GM23338 (cell line): ENCODE data around the gene HNF1B. TPM values are rescaled to one million over a fixed set of nuclear protein-coding genes. Genes with fewer than 3 reads are reported as not detected.

Experiments
- ATAC-seq: fragments of 200-7000 bp; cut with Tn5 transposase; 3 replicates; pipeline ENCODE4 v1.9.1; 2020
- DNase-seq: peaks from one replicate; pipeline ENCODE4 v3.0.0-alpha.2; 2015; ENCODE audit warnings: low spot score
- H2AFZ ChIP-seq: fragments of 200-600 bp; sonication (generic); 2 replicates; pipeline ENCODE4 v1.8.0; 2016; ENCODE audit warnings: antibody characterized with exemption, mild to moderate bottlenecking, moderate library complexity
- H3F3A ChIP-seq: fragments of 200-600 bp; sonication (generic); replicated peaks from 2 replicates; pipeline ENCODE4 v1.8.0; 2017; ENCODE audit warnings: antibody characterized with exemption, mixed run types, low read depth
- H3K27ac ChIP-seq: fragments of 200-600 bp; sonication (generic); 2 replicates; pipeline ENCODE4 v1.6.1; 2016; ENCODE audit warnings: low read depth
- H3K27me3 ChIP-seq: fragments of 200-600 bp; sonication (generic); 2 replicates; pipeline ENCODE4 v1.8.0; 2016; ENCODE audit warnings: mild to moderate bottlenecking, mixed run types, moderate library complexity; ENCODE audit not compliant: insufficient read depth
- H3K36me3 ChIP-seq: fragments of 200-600 bp; sonication (generic); 2 replicates; pipeline ENCODE4 v1.8.0; 2016; ENCODE audit warnings: mild to moderate bottlenecking; ENCODE audit not compliant: insufficient read depth
- H3K4me1 ChIP-seq: fragments of 200-600 bp; sonication (generic); 2 replicates; pipeline ENCODE4 v1.8.0; 2016; ENCODE audit warnings: mild to moderate bottlenecking, moderate library complexity; ENCODE audit not compliant: insufficient read depth
- H3K4me2 ChIP-seq: fragments of 200-600 bp; sonication (generic); 2 replicates; pipeline ENCODE4 v1.7.1; 2017; ENCODE audit warnings: mixed run types
- H3K4me3 ChIP-seq: fragments of 200-600 bp; sonication (generic); 2 replicates; pipeline ENCODE4 v1.6.1; 2016; ENCODE audit warnings: mixed run types
- H3K79me2 ChIP-seq: fragments of 200-600 bp; sonication (generic); replicated peaks from 2 replicates; pipeline ENCODE4 v1.8.0; 2017; ENCODE audit warnings: mild to moderate bottlenecking; ENCODE audit not compliant: insufficient read depth
- H3K9me2 ChIP-seq: fragments of 200-600 bp; sonication (generic); 2 replicates; pipeline ENCODE4 v1.8.0; 2017; ENCODE audit not compliant: insufficient read depth
- H4K20me1 ChIP-seq: fragments of 200-600 bp; sonication (generic); replicated peaks from 2 replicates; pipeline ENCODE4 v1.8.0; 2017; ENCODE audit warnings: mild to moderate bottlenecking; ENCODE audit not compliant: insufficient read depth
- H3K27ac Mint-ChIP-seq: 2 replicates; pipeline ENCODE4 v1.8.0; 2020; ENCODE audit warnings: inconsistent platforms, mild to moderate bottlenecking, moderate library complexity, mixed read lengths
- H3K27me3 Mint-ChIP-seq: 3 replicates; pipeline ENCODE4 v1.8.0; 2022; ENCODE audit warnings: low read depth, mild to moderate bottlenecking, moderate library complexity, mixed read lengths, inconsistent platforms; ENCODE audit not compliant: insufficient read depth, poor library complexity
- H3K36me3 Mint-ChIP-seq: 3 replicates; pipeline ENCODE4 v1.8.0; 2021; ENCODE audit warnings: low read depth, mild to moderate bottlenecking, inconsistent platforms, moderate library complexity, mixed read lengths
- H3K4me1 Mint-ChIP-seq: 3 replicates; pipeline ENCODE4 v1.8.0; 2020; ENCODE audit warnings: mild to moderate bottlenecking, inconsistent platforms, mixed read lengths
- H3K4me3 Mint-ChIP-seq: 3 replicates; pipeline ENCODE4 v1.8.0; 2021; ENCODE audit warnings: moderate library complexity, mild to moderate bottlenecking, inconsistent platforms, mixed read lengths
- H3K9me3 Mint-ChIP-seq: 3 replicates; pipeline ENCODE4 v1.8.0; 2020; ENCODE audit warnings: moderate library complexity, mild to moderate bottlenecking, inconsistent platforms, mixed read lengths
- CREB1 ChIP-seq: fragments of 250-450 bp; sonication (Bioruptor Pico); IDR thresholded peaks from 2 replicates; pipeline ENCODE4 v1.5.0; 2020; ENCODE audit warnings: low read depth, mild to moderate bottlenecking, moderate library complexity
- EZH2phosphoT487 ChIP-seq: fragments of 200-600 bp; sonication (generic); IDR thresholded peaks from one replicate; pipeline ENCODE4 v1.8.1; 2018; ENCODE audit warnings: antibody characterized with exemption; ENCODE audit not compliant: unreplicated experiment
- JUNB ChIP-seq: IDR thresholded peaks from one replicate; pipeline ENCODE4 v1.6.1; 2016; ENCODE audit warnings: antibody characterized with exemption; ENCODE audit not compliant: unreplicated experiment
- POLR2AphosphoS5 ChIP-seq: IDR thresholded peaks from 2 replicates; pipeline ENCODE4 v1.6.1; 2016; ENCODE audit warnings: antibody characterized with exemption, low read depth
- STAT1 ChIP-seq: IDR thresholded peaks from one replicate; pipeline ENCODE4 v1.6.1; 2016; ENCODE audit warnings: antibody characterized with exemption; ENCODE audit not compliant: unreplicated experiment
- ZNF114 ChIP-seq: fragments of 250-450 bp; sonication (Bioruptor Pico); IDR thresholded peaks from 2 replicates; pipeline ENCODE4 v1.5.0; 2020; ENCODE audit warnings: mild to moderate bottlenecking, moderate library complexity
- polyA plus RNA-seq: library from polyadenylated mRNA; unstranded; fragments of >200 nt; fragmentation: Nextera tagmentation; extraction: Ambion mirVana; gene quantifications from 2 replicates; pipeline ENCODE4 v1.2.1, GENCODE V29; 2016
- total RNA-seq: library from RNA; depleted of rRNA; stranded (reverse); fragments of >200 nt; shearing (Covaris generic); gene quantifications from 2 replicates; pipeline ENCODE4 v1.2.3, GENCODE V29; 2014
- TF ChIP-seq, protein P1 (sequence below): IDR thresholded peaks from one replicate; pipeline ENCODE4 v1.6.1; 2018; ENCODE audit warnings: antibody characterized with exemption; ENCODE audit not compliant: unreplicated experiment
- TF ChIP-seq, protein P2 (sequence below): fragments of 250-450 bp; sonication (Bioruptor Pico); IDR thresholded peaks from 2 replicates; pipeline ENCODE4 v1.5.0; 2020; ENCODE audit warnings: mild to moderate bottlenecking, moderate library complexity
- TF ChIP-seq, protein P3 (sequence below): IDR thresholded peaks from 2 replicates; pipeline ENCODE4 v1.6.1; 2016; ENCODE audit warnings: antibody characterized with exemption

Gene HNF1B
- total and polyA plus RNA-seq, 2 experiments from 2014 or later = 0.07 to 0.19 TPM

DNA sequence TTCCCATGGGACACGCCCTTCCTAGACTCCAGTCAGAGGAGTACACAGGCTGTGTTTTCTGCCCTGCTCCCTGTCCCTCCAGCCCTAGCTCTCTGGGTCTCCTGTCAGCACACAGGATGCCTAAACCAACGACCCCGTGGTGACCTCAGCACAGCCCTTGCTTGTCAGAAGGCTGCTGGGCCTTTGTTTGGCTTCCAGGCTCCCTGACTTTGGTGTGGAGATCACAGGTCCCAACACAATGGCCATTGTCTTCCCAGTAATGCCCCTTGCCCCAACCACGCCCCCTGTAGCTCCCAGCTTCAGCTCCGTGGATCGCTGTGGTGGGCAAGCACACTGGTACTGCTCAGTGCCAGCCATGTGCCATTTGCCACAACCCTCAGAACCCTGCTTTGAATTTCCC, 15.0 kb downstream of the HNF1B start:
- Histone ChIP-seq H3K4me3 (no peak overlapping the region), H3K27me3 (peaks cover 7% of the 10 kb centered on the region; the same call in 1 of the 2 replicates), H3K27ac (no peak overlapping the region), H3K4me1 (no peaks in the 10 kb centered on the region), H3K79me2 (no peaks in the 10 kb centered on the region), H3K9me2 (no peaks in the 10 kb centered on the region), H2AFZ (no peak overlapping the region), H3K4me2 (no peak overlapping the region), H3F3A (no peaks in the 10 kb centered on the region), H4K20me1 (no peaks in the 10 kb centered on the region), H3K36me3 (no peaks in the 10 kb centered on the region)
- peaks cover 10% of the 10 kb centered on the region; the same call in 2 of the 3 replicates for H3K4me1 Mint-ChIP-seq
- no peak overlapping the region for H3K4me3 Mint-ChIP-seq
- H3K27me3 Mint-ChIP-seq = peaks cover 16% of the 10 kb centered on the region
- no peak overlapping the region for H3K27ac Mint-ChIP-seq
- TF ChIP-seq JUNB = no peak
- H3K9me3 Mint-ChIP-seq = no peaks in the 10 kb centered on the region; the same call in 2 of the 3 replicates
- no peak for DNase-seq
- no peaks in the 10 kb centered on the region for H3K36me3 Mint-ChIP-seq
- ATAC-seq = peak; percentile 74

DNA sequence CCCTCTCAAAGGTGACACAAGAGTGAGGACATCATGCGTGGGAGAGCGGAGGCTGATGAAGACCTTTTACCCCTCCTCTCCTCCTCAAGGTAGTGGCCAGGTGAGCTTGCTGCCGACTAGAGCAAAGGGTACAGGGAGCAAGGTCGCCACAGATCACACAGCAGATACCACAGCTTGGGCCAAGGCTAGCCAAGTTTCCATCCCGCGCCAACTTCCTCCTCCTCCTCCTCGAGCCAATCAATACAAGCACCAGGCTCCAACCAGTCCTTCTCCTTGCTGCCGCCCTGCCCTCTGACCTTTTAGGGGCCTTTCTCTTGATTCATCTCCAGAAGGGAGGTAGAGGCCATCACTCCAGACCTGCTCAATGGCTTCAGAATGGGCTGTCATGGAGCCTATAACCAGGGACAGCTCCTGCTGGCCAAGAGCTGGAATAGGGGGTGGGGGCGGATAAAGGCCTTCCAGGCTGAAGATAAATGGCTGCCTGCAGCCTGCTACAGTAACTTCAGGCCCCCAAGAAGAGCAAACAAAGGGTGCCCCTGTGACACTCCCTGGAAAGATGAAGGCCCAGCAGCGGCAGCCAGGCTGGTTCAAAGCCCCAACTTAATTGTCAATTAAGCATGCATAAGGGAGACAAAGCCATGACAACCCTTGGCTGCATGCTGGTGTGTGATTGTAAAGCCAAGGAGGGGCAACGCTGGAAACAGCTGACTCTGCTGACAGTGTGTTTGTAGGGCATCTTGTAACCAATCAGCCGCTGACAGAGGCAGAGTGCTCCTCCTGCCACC, 17.8 kb downstream of the HNF1B start:
- no peaks in the 10 kb centered on the region for H3K4me1 ChIP-seq
- H3K27ac Mint-ChIP-seq = no peak overlapping the region
- no peaks in the 10 kb centered on the region for H3F3A ChIP-seq
- no peak overlapping the region for H3K4me3 ChIP-seq
- TF ChIP-seq ZNF114 (CRISPR knock-in tag) = no peak
- TF ChIP-seq, protein P1, sequence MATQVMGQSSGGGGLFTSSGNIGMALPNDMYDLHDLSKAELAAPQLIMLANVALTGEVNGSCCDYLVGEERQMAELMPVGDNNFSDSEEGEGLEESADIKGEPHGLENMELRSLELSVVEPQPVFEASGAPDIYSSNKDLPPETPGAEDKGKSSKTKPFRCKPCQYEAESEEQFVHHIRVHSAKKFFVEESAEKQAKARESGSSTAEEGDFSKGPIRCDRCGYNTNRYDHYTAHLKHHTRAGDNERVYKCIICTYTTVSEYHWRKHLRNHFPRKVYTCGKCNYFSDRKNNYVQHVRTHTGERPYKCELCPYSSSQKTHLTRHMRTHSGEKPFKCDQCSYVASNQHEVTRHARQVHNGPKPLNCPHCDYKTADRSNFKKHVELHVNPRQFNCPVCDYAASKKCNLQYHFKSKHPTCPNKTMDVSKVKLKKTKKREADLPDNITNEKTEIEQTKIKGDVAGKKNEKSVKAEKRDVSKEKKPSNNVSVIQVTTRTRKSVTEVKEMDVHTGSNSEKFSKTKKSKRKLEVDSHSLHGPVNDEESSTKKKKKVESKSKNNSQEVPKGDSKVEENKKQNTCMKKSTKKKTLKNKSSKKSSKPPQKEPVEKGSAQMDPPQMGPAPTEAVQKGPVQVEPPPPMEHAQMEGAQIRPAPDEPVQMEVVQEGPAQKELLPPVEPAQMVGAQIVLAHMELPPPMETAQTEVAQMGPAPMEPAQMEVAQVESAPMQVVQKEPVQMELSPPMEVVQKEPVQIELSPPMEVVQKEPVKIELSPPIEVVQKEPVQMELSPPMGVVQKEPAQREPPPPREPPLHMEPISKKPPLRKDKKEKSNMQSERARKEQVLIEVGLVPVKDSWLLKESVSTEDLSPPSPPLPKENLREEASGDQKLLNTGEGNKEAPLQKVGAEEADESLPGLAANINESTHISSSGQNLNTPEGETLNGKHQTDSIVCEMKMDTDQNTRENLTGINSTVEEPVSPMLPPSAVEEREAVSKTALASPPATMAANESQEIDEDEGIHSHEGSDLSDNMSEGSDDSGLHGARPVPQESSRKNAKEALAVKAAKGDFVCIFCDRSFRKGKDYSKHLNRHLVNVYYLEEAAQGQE = no peak
- no peak for TF ChIP-seq CREB1 (CRISPR knock-in tag)
- no peak for TF ChIP-seq POLR2AphosphoS5
- no peak for TF ChIP-seq STAT1
- TF ChIP-seq, protein P2, sequence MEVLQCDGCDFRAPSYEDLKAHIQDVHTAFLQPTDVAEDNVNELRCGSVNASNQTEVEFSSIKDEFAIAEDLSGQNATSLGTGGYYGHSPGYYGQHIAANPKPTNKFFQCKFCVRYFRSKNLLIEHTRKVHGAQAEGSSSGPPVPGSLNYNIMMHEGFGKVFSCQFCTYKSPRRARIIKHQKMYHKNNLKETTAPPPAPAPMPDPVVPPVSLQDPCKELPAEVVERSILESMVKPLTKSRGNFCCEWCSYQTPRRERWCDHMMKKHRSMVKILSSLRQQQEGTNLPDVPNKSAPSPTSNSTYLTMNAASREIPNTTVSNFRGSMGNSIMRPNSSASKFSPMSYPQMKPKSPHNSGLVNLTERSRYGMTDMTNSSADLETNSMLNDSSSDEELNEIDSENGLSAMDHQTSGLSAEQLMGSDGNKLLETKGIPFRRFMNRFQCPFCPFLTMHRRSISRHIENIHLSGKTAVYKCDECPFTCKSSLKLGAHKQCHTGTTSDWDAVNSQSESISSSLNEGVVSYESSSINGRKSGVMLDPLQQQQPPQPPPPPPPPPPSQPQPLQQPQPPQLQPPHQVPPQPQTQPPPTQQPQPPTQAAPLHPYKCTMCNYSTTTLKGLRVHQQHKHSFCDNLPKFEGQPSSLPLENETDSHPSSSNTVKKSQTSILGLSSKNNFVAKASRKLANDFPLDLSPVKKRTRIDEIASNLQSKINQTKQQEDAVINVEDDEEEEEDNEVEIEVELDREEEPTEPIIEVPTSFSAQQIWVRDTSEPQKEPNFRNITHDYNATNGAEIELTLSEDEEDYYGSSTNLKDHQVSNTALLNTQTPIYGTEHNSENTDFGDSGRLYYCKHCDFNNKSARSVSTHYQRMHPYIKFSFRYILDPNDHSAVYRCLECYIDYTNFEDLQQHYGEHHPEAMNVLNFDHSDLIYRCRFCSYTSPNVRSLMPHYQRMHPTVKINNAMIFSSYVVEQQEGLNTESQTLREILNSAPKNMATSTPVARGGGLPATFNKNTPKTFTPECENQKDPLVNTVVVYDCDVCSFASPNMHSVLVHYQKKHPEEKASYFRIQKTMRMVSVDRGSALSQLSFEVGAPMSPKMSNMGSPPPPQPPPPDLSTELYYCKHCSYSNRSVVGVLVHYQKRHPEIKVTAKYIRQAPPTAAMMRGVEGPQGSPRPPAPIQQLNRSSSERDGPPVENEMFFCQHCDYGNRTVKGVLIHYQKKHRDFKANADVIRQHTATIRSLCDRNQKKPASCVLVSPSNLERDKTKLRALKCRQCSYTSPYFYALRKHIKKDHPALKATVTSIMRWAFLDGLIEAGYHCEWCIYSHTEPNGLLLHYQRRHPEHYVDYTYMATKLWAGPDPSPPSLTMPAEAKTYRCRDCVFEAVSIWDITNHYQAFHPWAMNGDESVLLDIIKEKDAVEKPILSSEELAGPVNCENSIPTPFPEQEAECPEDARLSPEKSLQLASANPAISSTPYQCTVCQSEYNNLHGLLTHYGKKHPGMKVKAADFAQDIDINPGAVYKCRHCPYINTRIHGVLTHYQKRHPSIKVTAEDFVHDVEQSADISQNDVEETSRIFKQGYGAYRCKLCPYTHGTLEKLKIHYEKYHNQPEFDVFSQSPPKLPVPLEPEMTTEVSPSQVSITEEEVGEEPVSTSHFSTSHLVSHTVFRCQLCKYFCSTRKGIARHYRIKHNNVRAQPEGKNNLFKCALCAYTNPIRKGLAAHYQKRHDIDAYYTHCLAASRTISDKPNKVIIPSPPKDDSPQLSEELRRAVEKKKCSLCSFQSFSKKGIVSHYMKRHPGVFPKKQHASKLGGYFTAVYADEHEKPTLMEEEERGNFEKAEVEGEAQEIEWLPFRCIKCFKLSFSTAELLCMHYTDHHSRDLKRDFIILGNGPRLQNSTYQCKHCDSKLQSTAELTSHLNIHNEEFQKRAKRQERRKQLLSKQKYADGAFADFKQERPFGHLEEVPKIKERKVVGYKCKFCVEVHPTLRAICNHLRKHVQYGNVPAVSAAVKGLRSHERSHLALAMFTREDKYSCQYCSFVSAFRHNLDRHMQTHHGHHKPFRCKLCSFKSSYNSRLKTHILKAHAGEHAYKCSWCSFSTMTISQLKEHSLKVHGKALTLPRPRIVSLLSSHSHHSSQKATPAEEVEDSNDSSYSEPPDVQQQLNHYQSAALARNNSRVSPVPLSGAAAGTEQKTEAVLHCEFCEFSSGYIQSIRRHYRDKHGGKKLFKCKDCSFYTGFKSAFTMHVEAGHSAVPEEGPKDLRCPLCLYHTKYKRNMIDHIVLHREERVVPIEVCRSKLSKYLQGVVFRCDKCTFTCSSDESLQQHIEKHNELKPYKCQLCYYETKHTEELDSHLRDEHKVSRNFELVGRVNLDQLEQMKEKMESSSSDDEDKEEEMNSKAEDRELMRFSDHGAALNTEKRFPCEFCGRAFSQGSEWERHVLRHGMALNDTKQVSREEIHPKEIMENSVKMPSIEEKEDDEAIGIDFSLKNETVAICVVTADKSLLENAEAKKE (CRISPR knock-in tag) = no peak
- TF ChIP-seq EZH2phosphoT487 = no peak
- TF ChIP-seq, protein P3, sequence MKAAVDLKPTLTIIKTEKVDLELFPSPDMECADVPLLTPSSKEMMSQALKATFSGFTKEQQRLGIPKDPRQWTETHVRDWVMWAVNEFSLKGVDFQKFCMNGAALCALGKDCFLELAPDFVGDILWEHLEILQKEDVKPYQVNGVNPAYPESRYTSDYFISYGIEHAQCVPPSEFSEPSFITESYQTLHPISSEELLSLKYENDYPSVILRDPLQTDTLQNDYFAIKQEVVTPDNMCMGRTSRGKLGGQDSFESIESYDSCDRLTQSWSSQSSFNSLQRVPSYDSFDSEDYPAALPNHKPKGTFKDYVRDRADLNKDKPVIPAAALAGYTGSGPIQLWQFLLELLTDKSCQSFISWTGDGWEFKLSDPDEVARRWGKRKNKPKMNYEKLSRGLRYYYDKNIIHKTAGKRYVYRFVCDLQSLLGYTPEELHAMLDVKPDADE = no peak
- H3K9me3 Mint-ChIP-seq = no peaks in the 10 kb centered on the region; the same call in 2 of the 3 replicates
- no peak overlapping the region; the same call in 1 of the 2 replicates for H2AFZ ChIP-seq
- no peak overlapping the region for H3K4me3 Mint-ChIP-seq
- ATAC-seq (peak; percentile 29), DNase-seq (no peak)
- no peaks in the 10 kb centered on the region for H3K9me2 ChIP-seq
- no peak overlapping the region for H3K27ac ChIP-seq
- H4K20me1 ChIP-seq = no peaks in the 10 kb centered on the region
- H3K27me3 ChIP-seq = no peaks in the 10 kb centered on the region
- H3K4me1 Mint-ChIP-seq = peaks cover 10% of the 10 kb centered on the region; the same call in 2 of the 3 replicates
- H3K27me3 Mint-ChIP-seq = peaks cover 10% of the 10 kb centered on the region
- no peaks in the 10 kb centered on the region for H3K36me3 Mint-ChIP-seq
- H3K4me2 ChIP-seq = no peak overlapping the region
- H3K36me3 ChIP-seq = no peaks in the 10 kb centered on the region
- no peaks in the 10 kb centered on the region for H3K79me2 ChIP-seq
